OCI-LY1 (cell line): ENCODE data around the gene LIX1L.

Source experiments
- H2AFZ ChIP-seq: fragments of 200-600 bp; sonication (generic), shearing (Covaris generic); 2 replicates; pipeline ENCODE4 v1.6.0; 2014; ENCODE audit warnings: antibody characterized with exemption, mild to moderate bottlenecking, low read length
- H3F3A ChIP-seq: fragments of 200-600 bp; sonication (generic), shearing (Covaris generic); 2 replicates; pipeline ENCODE4 v1.6.0; 2014; ENCODE audit warnings: mild to moderate bottlenecking, antibody characterized with exemption, low read length, moderate library complexity; ENCODE audit not compliant: insufficient read depth
- H3K27ac ChIP-seq: fragments of 200-600 bp; sonication (generic); 2 replicates; pipeline ENCODE4 v1.5.1; 2014; ENCODE audit warnings: low read length, mixed run types, mild to moderate bottlenecking, low read depth; ENCODE audit not compliant: poor library complexity, severe bottlenecking
- H3K27me3 ChIP-seq: fragments of 200-600 bp; sonication (generic); 2 replicates; pipeline ENCODE4 v1.6.0; 2014; ENCODE audit warnings: antibody characterized with exemption, mild to moderate bottlenecking, low read length, moderate library complexity; ENCODE audit not compliant: insufficient read depth
- H3K36me3 ChIP-seq: fragments of 200-600 bp; sonication (generic); 2 replicates; pipeline ENCODE4 v1.6.1; 2014; ENCODE audit warnings: mild to moderate bottlenecking, antibody characterized with exemption, low read length, moderate library complexity, mixed read lengths; ENCODE audit not compliant: insufficient read depth
- H3K4me1 ChIP-seq: fragments of 200-600 bp; sonication (generic); 2 replicates; pipeline ENCODE4 v1.5.1; 2014; ENCODE audit warnings: mild to moderate bottlenecking, low read length, moderate library complexity; ENCODE audit not compliant: insufficient read depth, severe bottlenecking
- H3K4me2 ChIP-seq: fragments of 200-600 bp; sonication (generic), shearing (Covaris generic); 2 replicates; pipeline ENCODE4 v1.6.1; 2014; ENCODE audit warnings: low read length
- H3K4me3 ChIP-seq: fragments of 200-600 bp; sonication (generic); 2 replicates; pipeline ENCODE4 v1.5.1; 2014; ENCODE audit warnings: low read length, low read depth, mild to moderate bottlenecking, mixed read lengths; ENCODE audit not compliant: poor library complexity, severe bottlenecking
- H3K79me2 ChIP-seq: fragments of 200-600 bp; shearing (Covaris generic); 2 replicates; pipeline ENCODE4 v1.6.1; 2016; ENCODE audit warnings: mixed run types, low read length, mixed read lengths; ENCODE audit not compliant: insufficient read depth
- H3K9ac ChIP-seq: fragments of 200-600 bp; sonication (generic), shearing (Covaris generic); 2 replicates; pipeline ENCODE4 v1.6.1; 2014; ENCODE audit warnings: mild to moderate bottlenecking, low read length, mixed read lengths
- H3K9me2 ChIP-seq: fragments of 200-600 bp; sonication (generic), shearing (Covaris generic); 2 replicates; pipeline ENCODE4 v1.6.1; 2014; ENCODE audit warnings: low read depth, mild to moderate bottlenecking, low read length, mixed read lengths
- H3K9me3 ChIP-seq: fragments of 200-600 bp; shearing (Covaris generic); 2 replicates; pipeline ENCODE4 v1.6.1; 2014; ENCODE audit warnings: low read length, mixed read lengths
- H4K20me1 ChIP-seq: fragments of 200-600 bp; sonication (generic), shearing (Covaris generic); 2 replicates; pipeline ENCODE4 v1.6.0; 2016; ENCODE audit warnings: mild to moderate bottlenecking, low read length; ENCODE audit not compliant: insufficient read depth
- EZH2 ChIP-seq: fragments of 200-600 bp; sonication (generic), shearing (Covaris generic); IDR thresholded peaks from 2 replicates; pipeline ENCODE4 v1.8.0; 2017; ENCODE audit warnings: borderline replicate concordance, mixed run types, mild to moderate bottlenecking, antibody characterized with exemption, low read length, moderate library complexity, mixed read lengths
- TF ChIP-seq, protein P1 (sequence below): fragments of 200-600 bp; sonication (generic), shearing (Covaris generic); IDR thresholded peaks from 2 replicates; pipeline ENCODE4 v1.5.1; 2017; ENCODE audit warnings: mild to moderate bottlenecking, antibody characterized with exemption, low read length, moderate library complexity, mixed read lengths

The LIX1L gene

DNA sequence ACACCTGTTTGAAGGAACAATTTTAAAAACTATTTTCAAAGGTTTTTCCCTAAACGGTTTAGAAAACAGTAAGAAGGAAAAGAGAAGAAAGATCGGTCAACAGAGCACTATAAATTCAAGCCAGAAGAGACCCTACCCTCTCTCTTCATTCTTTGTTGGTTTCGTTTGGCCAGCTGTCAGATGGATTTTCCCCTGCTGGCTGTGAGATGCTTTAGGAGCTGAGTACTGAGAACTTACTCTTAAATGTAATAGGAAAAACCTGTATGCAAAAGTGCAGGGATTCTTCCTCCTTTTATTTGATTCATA, 39.9 kb upstream of the LIX1L start:
- peaks cover 36% of the 10 kb centered on the region for H3K36me3 ChIP-seq
- H3K4me3 ChIP-seq, result peak overlapping the region; percentile 99
- H3K9me2 ChIP-seq, result no peaks in the 10 kb centered on the region
- no peaks in the 10 kb centered on the region for H3K9me3 ChIP-seq
- H3K27me3 ChIP-seq, result no peaks in the 10 kb centered on the region
- peaks cover 27% of the 10 kb centered on the region for H3K79me2 ChIP-seq
- H3K4me1 ChIP-seq, result peaks cover 75% of the 10 kb centered on the region
- no peaks in the 10 kb centered on the region for H4K20me1 ChIP-seq
- TF ChIP-seq EZH2, result no peak
- TF ChIP-seq, protein P1, sequence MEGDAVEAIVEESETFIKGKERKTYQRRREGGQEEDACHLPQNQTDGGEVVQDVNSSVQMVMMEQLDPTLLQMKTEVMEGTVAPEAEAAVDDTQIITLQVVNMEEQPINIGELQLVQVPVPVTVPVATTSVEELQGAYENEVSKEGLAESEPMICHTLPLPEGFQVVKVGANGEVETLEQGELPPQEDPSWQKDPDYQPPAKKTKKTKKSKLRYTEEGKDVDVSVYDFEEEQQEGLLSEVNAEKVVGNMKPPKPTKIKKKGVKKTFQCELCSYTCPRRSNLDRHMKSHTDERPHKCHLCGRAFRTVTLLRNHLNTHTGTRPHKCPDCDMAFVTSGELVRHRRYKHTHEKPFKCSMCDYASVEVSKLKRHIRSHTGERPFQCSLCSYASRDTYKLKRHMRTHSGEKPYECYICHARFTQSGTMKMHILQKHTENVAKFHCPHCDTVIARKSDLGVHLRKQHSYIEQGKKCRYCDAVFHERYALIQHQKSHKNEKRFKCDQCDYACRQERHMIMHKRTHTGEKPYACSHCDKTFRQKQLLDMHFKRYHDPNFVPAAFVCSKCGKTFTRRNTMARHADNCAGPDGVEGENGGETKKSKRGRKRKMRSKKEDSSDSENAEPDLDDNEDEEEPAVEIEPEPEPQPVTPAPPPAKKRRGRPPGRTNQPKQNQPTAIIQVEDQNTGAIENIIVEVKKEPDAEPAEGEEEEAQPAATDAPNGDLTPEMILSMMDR, result no peak
- peak overlapping the region; percentile 98 for H3K9ac ChIP-seq
- H3K4me2 ChIP-seq, result peak overlapping the region; percentile 89
- H3K27ac ChIP-seq, result peak overlapping the region; percentile 98
- H2AFZ ChIP-seq, result no peak overlapping the region
- peaks cover 32% of the 10 kb centered on the region for H3F3A ChIP-seq

DNA sequence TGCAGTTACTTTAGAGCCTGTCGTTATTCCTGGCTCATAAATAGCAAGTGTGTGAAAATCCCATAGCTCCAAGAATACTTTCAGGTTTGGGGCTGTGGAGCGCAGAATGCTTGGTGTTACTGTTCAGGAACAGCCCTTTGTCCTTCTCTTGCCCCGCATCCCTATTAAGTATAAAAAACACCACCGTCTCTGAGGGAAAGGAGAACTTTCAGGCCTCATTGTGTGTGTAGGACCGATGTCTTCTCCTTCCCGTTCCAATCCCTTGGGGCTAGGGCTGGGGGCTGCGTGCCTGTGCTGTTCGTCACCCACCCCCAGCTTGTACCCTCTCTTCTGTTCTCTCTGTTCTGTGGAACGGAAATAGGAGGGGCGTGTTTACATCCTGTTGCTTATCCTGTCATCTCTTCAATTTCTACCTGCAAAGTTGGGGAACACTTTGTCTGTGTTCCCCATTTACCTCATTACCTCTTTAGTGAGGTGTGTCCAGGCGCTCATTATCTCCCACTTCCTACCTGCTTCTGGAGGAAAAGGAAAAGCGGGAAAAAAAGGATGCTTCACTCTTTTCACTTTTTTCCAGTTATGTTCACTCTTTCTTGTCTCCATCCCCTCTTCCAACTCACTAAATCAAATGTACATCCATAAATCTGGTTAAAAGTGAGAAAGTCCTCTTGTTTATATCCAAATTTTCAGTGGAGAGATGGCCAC, 39.4 kb upstream of the LIX1L start:
- Histone ChIP-seq H2AFZ (no peak overlapping the region), H3K4me2 (peak overlapping the region; percentile 89), H3K79me2 (peaks cover 27% of the 10 kb centered on the region), H3K9me2 (no peaks in the 10 kb centered on the region), H3K27me3 (no peaks in the 10 kb centered on the region), H3K4me3 (peak overlapping the region; percentile 99), H3K9me3 (no peaks in the 10 kb centered on the region), H3K27ac (peak overlapping the region; percentile 98), H3K36me3 (peaks cover 40% of the 10 kb centered on the region), H3F3A (peaks cover 32% of the 10 kb centered on the region), H3K9ac (peak overlapping the region; percentile 98), H3K4me1 (peaks cover 80% of the 10 kb centered on the region), H4K20me1 (no peaks in the 10 kb centered on the region)
- TF ChIP-seq, protein P1, result no peak
- no peak for TF ChIP-seq EZH2

DNA sequence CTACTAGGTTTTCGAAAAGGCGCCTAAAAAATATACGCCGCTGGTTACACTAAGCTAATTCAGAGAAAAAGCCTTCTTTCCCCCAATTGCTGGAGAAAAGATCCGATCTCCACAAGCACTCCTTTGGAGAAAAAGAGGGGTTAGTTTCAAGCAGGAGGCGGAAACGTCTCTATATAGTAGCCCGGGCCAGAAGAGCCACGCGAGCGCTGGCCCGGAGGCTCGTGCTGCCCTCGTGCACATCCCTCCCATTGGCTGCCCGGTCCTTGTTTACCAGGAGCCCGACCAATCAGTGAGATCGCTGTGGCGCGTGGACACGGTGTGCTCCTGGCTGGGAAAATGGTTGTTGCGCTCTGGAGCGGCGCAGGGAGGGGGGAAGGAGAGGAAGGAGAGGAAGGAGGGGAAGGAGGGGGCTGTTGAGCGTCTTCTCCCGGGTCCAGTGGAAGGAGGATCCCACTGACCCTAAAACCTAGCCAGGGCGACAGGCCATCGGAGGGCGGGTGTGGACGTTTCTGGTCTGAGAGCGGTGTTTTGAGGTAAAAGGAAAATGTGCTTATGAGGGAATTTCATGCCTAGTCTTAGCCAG, 38.7 kb upstream of the LIX1L start, which contains the start of gene TXNIP:
TSS of gene TXNIP (minus strand) at position 147 of the 583 bp plus-strand sequence. CDS start 313 bp downstream, outside the sequence.
- H2AFZ ChIP-seq, result no peak within 1 kb of the TSS

More for the DNA sequence above, 38.7 kb upstream of the LIX1L start, which contains the start of gene TXNIP:
- Histone ChIP-seq H3K79me2 (peaks cover 27% of the 10 kb centered on the region), H3K9ac (peak within 1 kb of the TSS; percentile 98), H3K4me1 (peaks cover 76% of the 10 kb centered on the region), H3K9me3 (no peaks in the 10 kb centered on the region), H3F3A (peaks cover 32% of the 10 kb centered on the region), H3K36me3 (peaks cover 40% of the 10 kb centered on the region), H3K27ac (peak within 1 kb of the TSS; percentile 98), H3K9me2 (no peaks in the 10 kb centered on the region), H4K20me1 (no peaks in the 10 kb centered on the region), H3K4me3 (peak within 1 kb of the TSS; percentile 99), H3K27me3 (no peaks in the 10 kb centered on the region), H3K4me2 (peak within 1 kb of the TSS; percentile 89)
- TF ChIP-seq EZH2, result no peak
- TF ChIP-seq, protein P1, result no peak
